NCI-H1436 treated with DMSO at 0.1 percent for 48 hours (cell line): ENCODE measurements around the gene PPAN.
A peak's percentile ranks its signal among the peaks of the same experiment; 100 is the strongest.

Experiments used
- DNase-seq: peaks from one replicate; lab custom pipeline; 2025; lab: John Stamatoyannopoulos, UW

PPAN gene

DNA sequence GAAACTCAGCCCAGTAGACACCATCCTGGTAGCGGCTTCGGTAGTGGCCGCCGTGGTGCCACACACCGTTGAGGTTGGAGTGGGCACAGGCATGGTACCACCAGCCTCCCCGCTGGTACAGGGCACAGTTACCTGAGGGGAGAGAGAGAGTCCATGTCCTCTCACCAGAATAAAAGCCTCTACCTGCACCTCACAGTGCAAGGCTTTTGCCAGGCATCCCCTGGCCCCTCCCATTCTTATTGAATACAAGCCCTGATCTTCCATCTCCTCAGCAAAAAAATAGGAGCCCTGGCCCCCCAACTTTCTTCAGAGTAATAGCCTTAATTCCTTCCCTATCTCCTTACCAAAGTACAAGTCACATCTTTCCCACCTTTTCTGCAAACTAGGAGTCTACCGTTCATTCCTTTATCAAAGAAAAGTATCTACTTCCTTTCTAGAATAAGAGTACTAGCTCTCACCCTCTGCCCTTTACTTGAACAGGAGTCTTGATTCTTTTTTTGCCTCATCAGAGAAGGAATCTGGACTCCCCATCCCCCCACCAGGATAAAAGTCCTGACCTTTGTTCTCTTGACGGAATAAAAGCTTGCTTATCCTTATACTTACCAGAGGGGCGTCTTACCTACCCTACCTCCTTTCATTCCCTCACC, 13.4 kb upstream of the PPAN start:
- no peak for DNase-seq

DNA sequence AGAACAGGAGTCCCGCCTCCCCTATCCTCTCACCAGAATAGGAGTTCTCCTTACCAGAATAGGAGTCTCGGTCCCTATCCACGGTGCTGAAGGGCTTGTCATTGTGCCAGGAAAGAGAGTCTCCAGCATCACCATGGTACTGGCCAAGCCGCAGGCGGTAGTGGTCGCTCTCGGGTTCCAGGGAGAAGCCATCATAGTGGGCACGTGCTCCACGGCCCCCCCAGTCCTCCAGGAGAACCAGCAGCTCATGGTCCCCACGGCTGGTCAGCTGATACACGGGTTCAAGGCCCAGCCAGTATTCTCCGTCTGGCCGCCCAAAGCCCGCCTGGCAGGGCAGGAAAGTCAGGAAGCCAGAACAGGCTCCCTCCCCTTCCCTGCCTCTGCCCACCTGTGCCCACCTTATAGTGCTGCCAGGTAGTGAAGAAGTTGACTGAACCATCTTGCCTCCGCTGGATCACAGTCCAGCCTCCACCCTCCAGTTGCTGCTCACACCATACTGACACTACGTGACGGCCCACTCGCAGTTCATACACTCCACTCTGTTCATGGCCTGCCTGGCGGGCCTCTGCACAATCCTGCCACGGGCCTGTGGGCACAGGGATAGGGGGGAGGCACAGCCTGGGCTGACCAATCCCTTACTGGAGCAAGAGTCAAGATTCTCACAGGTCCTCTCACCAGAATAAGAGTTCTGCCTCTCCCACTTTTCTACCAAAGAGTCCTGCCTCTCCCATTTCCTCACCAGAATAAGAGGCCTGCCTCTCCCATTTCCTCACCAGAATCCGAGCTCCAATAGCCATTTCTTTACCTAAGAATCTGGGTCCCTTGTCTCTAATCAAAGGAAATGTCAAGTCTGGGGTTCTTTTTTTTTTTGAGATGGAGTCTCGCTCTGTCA, 12.6 kb upstream of the PPAN start:
- no peak for DNase-seq

DNA sequence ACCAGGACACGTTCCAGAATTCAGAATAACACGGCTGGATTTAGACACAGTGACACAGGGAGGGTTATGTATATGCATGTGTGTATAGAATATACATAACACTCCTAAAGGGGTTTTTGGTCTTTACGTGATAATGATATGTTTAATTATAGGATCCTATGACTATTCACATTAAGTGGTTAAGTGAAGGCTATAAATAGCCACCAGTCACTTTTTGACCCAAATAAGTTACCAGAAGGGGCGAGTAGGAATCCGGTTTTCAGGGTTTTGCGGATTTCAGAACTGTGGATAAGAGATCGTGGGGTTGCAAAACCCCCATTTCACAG, 10.6 kb upstream of the PPAN start:
- no peak for DNase-seq

DNA sequence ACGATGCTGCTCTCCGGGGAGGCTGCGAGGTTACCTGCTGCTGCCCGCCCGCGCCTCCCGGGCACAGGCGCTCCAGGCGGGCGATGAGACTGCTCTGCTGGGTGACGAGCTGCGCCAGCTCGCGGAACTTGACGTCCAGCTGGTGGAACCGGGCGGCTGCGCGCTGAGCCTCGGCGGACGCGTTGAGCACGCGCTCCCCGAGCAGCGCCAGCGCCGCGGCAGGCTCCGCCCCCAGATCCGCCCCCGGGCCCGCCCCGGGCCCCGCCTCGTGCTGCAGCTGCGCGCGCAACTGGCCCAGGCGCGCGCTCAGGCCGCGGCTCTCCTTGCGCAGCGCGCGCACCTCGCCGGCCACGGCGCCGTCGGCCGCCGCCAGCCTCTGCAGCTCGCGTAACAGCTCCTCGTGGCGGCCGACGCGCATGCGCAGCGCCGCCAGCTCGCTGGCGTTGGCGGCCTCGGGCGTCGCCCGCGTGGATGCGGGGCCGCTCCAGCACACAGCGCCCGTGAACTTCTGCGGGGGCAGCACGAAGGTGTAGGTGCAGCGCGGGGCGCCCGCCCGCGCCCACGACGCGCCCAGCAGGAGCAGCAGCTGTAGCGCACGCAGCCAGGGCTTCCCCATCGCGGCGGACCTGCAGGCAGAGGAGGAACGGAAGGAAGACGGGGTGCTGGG, 10.1 kb upstream of the PPAN start:
- peak; percentile 14 for DNase-seq

DNA sequence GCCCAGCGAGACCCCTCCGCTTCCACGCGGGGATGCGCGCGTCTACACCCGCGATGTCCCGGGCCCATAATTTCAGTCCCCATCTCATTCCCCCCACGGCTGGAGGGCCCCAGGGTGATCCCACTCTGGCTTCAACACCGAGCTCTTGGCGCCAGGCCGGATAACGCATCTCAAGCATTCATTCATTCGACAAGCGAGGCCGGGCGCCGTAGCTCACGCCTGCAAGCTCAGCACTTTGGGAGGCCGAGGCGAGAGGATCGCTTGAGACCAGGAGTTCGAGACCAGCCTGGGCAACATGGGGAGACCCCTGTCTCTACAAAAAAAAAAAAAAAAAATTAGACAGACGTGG, 9.6 kb upstream of the PPAN start:
- DNase-seq: no peak

DNA sequence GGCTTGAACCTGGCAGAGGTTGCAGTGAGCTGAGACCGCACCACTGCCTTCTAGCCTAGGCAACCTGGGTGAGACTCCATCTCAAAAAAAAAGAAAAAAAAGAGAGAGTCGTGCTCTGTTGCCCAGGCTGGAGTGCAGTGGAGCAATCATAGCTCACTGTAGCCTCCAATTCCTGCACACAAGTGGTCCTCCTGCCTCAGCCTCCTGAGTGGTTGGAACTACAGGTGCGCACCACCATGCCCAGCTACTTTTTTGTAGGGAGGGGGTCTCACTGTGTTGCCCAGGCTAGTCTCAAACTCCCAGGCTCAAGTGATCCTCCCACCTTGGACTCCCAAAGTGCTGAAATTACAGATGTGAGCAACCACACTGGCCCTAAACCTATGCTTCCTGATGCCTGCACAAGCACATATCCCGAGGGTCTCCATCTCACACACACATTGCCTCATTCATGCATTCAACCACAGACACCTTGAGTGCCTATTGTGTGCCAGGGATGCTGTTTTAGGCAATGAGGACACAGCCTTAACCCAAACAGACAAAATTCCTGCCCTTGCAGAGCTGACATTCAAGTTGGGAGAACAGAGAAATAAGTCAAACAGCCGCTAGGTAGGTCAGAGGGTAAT, 5.9 kb upstream of the PPAN start:
- no peak for DNase-seq

DNA sequence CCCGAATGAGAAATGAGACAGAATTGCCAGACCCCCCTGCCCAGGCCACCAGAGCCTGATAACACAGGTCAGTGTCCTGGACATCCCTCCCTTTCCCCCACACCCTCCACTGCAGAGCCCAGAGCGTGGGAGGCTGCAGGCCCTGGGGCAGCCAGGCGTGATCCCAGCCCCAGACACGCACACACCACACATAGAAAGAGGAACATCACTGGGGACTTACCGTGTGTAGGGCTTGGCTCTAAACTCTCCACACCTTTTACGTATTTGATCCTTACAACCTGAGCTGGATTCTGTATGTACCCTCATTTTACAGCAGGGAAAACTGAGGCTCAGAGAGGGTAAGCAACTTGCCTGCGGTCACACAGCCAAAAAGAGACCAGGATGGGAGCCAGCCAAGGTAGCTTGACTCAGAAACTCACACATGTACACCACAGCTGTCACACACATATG, 3.4 kb upstream of the PPAN start:
- DNase-seq: no peak

DNA sequence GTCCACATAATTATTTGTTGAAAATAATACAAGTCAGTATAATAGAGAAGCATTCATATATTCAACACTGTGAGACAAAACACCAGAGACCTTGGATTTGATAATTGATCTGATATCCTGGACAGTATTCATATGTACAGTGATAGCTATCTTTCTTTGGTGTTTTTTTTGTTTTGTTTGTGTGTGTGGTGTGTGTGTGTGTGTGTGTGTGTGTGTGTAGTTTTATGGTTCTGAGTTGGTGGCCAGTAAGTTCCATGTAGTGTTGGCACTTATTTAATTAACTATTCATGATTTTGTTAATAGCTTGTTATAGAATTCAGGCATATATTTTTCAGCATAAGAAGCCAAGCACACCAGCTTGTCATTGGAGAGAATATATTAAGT, 2.0 kb upstream of the PPAN start:
- DNase-seq: no peak

DNA sequence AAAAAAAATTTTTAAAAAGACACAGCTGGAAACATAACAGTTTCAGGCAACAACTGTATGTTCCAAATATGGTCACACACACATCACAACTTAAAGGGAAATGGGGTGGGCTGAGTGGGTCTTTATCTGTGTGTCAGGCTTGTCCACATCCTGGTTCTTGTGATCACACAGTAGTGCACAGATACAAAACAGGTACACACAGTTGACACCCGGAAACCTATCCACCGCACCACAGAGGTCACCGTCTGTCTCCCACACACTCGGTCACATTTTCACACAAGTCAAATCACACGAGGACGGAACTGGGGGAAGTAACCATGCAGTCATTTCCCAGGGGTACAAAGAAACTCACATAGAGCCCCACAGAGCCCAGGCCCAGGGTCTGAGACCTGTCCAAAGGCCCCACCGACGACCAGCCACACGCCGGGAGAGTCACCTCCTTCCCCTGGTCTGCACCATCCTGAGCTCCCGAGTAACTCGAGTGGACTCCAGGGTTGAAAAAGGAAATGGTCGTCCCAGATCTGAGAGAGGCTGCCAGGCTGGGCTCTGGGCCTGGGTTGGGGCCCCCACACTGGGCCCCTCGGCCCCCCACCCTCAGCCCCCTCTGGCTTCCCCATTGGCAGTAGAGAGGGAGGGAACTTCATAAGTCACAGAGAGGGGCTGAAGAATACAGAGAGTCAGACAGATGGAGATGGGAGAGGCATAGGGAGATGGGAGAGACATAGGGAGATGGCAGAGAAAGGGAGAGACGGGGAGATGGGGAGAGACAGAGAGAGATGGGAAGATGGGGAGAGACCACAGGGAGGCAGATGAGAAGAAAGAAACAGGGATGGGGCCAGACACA, 1.3 kb upstream of the PPAN start:
- no peak for DNase-seq

DNA sequence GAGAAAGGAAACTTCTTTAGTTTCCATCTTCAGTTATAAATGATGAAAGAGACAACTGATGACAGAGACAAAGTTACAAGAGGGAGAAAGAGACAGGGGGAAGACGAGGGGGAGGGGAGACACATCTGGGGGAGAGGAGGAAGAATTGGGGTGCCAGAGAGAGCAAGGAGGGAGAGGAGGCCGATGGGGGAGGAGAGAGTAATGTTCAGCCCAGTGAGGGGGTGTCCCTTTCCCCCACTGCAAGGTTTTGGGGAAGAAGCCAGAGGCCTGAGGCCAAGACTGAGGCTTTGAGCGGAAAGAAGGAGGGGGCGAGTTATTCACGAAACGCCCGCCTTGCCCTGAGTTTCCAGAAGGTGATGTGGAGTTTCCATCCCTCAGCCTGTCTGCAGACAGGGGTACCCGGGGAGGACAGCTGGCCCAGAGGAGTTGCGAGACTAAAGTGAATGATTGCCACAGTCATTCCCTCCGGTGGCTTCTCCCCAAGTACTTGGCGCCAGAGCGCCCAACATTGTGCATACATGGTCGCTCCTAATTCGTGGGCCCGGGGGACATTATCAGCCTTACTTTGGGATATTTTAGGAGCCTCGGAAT, 558 bp upstream of the PPAN start:
- no peak for DNase-seq

DNA sequence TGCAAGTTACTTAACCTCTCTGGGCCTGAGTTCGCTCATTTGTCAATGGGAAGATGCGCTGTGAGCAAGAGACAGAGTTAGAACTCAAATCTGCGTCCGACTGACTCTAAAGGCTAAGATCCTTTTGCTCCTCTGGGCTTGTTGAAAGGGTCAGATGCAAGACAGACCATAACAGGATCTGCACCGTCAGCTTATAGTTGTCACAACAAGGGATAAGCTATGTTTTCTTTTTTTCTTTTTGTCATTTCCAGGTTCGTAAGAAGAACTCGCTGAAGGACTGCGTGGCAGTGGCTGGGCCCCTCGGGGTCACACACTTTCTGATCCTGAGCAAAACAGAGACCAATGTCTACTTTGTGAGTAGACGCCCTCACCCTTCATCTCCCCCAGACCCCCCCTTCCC, 1.1 kb downstream of the PPAN start:
- no peak for DNase-seq

DNA sequence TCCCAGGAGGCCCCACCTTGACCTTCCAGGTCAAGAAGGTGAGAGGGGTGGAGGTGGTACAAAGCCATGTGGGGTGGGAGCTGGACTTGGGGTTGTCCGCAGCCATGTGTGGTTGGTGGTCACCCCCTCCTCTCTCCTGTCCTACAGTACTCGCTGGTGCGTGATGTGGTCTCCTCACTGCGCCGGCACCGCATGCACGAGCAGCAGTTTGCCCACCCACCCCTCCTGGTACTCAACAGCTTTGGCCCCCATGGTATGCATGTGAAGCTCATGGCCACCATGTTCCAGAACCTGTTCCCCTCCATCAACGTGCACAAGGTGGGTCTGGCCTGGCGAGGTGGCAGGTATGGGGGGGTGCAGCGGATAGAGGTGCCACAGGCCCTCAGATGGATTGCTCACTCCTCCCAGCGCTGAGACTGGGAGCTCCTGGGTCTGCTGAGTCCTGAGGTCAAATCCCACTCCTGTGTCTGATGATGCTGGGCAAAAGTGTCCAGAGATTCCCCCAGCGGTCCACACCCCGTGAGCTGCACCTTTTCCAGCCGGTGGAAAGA, 1.7 kb downstream of the PPAN start:
- DNase-seq: no peak

DNA sequence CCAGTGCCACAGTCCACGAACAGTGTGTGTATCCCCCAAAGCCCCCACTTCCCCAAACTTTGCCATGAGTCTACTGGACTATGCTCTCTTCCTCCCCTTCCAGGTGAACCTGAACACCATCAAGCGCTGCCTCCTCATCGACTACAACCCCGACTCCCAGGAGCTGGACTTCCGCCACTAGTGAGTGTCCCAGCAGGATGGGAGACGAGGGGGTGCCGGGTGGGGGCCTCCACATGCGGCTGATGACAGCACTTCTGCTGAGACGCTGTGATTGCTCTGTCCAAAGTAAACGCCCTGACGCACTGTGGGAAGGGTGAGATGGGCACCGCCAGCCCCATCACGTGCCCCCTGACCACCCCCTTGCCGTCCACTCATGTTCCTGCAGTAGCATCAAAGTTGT, 3.4 kb downstream of the PPAN start:
- DNase-seq: no peak

DNA sequence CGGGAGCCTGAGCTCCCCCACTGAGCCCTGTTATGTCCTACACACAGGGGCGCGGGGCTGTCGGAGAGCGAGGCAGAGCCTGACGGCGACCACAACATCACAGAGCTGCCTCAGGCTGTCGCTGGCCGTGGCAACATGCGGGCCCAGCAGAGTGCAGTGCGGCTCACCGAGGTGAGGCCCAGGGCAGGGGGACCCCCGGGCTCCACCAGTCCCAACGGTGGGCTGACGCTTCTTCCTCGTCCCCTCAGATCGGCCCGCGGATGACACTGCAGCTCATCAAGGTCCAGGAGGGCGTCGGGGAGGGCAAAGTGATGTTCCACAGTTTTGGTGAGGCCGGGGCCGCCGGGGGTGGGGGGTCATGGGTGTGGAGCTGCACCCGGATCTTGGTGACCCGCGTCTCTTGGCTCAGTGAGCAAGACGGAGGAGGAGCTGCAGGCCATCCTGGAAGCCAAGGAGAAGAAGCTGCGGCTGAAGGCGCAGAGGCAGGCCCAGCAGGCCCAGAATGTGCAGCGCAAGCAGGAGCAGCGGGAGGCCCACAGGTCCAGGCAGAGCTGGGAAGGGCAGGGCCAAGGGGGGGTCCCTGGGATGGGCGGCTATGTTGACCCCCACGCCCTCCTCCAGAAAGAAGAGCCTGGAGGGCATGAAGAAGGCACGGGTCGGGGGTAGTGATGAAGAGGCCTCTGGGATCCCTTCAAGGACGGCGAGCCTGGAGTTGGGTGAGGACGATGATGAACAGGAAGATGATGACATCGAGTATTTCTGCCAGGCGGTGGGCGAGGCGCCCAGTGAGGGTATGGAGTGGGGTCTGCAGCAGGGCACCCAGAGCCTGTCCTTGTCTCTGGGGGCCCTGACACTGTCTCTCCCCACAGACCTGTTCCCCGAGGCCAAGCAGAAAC, 4.2 kb downstream of the PPAN start:
- no peak for DNase-seq

DNA sequence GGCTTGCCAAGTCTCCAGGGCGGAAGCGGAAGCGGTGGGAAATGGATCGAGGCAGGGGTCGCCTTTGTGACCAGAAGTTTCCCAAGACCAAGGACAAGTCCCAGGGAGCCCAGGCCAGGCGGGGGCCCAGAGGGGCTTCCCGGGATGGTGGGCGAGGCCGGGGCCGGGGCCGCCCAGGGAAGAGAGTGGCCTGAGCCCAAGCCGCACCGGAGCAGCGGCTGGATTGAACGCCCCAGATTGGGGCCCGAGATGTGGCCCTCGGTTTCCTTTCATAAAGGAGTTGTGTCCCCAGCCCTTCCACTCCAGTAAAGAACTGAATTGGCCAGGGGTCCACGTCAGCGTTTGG, 4.8 kb downstream of the PPAN start:
- DNase-seq: no peak

DNA sequence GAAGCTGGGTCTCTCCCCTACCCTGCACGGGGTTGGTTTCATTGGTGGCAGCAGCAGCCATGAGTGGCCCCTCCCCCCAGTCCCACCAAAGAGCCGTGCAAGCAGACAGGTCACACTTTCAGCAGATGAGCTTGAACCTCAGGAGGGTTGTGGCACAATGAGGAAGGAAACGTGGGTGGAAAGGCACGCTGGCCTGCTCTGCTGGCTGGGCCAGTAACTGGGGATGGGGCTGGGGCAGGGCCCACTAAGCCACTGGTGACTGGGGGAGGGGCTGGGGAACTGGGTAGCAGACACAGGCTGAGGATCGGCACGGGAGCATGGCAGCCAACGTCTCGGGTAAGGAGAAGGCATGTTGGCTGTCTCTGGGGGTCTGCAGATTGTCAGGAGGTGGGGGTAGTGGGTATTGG, 5.2 kb downstream of the PPAN start, which contains the start of gene P2RY11:
Gene P2RY11, plus strand, starts transcription at position 289 of the 407 bp plus-strand sequence. Its CDS starts 29 bp downstream, at position 318.
- no peak for DNase-seq

DNA sequence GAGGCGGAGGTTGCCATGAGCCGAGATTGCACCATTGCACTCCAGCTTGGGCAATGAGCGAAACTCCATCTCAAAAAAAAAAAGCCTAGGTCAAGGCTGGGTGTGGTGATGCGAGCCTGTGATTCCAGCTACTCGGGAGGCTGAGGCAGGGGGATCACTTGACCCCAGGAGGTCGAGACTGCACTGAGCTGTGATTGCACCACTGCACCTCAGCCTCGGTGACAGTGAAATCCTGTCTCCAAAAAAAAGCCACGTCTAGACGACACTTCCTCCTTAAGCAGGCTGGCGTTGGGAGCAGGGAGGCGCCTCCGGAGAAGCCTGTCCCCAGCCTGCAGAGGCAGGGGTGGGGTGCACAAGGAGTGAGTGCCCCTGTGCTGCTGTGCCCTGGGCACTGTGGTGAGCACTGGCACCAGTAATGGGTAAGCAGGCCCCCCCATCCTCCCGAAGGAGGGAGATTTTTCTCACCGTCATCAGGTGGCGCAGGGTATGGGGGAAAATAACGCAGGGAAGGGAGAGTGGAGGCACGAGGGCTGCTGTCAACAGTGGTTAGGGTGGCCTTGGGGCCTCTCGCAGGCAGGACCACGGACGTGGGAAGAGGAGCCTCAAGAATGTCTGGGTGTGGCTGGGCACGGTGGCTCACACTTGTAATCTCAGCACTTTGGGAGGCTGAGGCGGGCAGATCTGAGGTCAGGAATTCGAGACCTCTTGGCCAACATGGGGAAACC, 6.0 kb downstream of the PPAN start:
- no peak for DNase-seq

DNA sequence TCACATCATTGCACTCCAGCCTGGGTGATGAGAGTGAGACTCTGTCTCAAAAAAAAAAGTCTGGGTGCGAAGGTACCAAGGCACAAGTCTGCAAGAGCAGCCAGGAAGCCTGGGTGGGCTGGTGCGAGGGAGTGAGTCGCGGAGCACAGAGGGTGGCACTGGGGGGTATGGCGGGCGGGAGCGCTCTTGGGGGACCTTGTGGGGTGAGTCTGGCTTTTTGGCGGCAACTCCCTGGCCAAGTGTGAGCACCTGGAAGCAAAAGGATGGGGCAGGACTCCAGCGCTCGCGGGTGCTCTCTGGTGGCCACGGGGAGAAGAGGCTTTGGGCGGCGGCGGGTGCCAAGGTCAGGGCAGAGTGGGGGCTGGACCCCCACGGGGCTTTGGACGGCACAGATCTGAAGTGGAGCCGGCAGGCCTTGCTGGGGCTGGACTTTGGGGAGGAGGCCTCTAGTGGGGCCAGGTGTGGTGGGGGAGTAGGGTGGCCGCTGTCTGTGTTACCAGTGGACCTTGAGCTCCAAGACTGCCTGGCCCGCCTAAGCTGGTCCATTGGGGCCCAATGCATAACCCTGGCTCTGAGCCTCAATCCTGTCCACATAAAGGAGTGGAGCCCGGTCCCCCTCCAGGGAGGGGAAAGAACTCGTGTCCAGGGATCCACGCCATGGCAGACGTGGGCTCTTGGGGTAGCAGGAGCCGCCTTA, 6.9 kb downstream of the PPAN start:
- DNase-seq: no peak

DNA sequence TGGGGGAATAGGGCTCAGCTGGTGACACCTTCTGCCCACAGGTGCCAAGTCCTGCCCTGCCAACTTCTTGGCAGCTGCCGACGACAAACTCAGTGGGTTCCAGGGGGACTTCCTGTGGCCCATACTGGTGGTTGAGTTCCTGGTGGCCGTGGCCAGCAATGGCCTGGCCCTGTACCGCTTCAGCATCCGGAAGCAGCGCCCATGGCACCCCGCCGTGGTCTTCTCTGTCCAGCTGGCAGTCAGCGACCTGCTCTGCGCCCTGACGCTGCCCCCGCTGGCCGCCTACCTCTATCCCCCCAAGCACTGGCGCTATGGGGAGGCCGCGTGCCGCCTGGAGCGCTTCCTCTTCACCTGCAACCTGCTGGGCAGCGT, 7.4 kb downstream of the PPAN start:
- DNase-seq: no peak
